ENCODE results near the gene MAN1A1.

The MAN1A1 gene

GRCh38 chr6:119148098-119148824, 201.3 kb downstream of the MAN1A1 start:
- no peak for TF ChIP-seq POLR2AphosphoS5 (IDR thresholded peaks at IDR 0.05; ENCODE audit: low read depth, low read length)
- peak; percentile 9; the same call in 1 of the 2 replicates for TF ChIP-seq TAF1 (IDR thresholded peaks at IDR 0.05; ENCODE audit: borderline replicate concordance, insufficient read depth, low read length)
- no peak for TF ChIP-seq SIN3A (IDR thresholded peaks at IDR 0.05; ENCODE audit: borderline replicate concordance, insufficient read depth, low read length)
- TF ChIP-seq, protein P1, sequence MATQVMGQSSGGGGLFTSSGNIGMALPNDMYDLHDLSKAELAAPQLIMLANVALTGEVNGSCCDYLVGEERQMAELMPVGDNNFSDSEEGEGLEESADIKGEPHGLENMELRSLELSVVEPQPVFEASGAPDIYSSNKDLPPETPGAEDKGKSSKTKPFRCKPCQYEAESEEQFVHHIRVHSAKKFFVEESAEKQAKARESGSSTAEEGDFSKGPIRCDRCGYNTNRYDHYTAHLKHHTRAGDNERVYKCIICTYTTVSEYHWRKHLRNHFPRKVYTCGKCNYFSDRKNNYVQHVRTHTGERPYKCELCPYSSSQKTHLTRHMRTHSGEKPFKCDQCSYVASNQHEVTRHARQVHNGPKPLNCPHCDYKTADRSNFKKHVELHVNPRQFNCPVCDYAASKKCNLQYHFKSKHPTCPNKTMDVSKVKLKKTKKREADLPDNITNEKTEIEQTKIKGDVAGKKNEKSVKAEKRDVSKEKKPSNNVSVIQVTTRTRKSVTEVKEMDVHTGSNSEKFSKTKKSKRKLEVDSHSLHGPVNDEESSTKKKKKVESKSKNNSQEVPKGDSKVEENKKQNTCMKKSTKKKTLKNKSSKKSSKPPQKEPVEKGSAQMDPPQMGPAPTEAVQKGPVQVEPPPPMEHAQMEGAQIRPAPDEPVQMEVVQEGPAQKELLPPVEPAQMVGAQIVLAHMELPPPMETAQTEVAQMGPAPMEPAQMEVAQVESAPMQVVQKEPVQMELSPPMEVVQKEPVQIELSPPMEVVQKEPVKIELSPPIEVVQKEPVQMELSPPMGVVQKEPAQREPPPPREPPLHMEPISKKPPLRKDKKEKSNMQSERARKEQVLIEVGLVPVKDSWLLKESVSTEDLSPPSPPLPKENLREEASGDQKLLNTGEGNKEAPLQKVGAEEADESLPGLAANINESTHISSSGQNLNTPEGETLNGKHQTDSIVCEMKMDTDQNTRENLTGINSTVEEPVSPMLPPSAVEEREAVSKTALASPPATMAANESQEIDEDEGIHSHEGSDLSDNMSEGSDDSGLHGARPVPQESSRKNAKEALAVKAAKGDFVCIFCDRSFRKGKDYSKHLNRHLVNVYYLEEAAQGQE (IDR thresholded peaks at IDR 0.05; ENCODE audit: insufficient read depth in 1 of 2, low read depth in 2 of 2, low read length in 2 of 2): no peak

GRCh38 chr6:119147101-119148053, 202.2 kb downstream of the MAN1A1 start:
- TF ChIP-seq FOXP2 (optimal IDR thresholded peaks at IDR 0.05; ENCODE audit: borderline replicate concordance, extremely low read depth, extremely low read length, insufficient read depth): peak; percentile 72
- peak; percentile 85; the same call in 1 of the 2 replicates for TF ChIP-seq SIN3A (IDR thresholded peaks at IDR 0.05; ENCODE audit: borderline replicate concordance, insufficient read depth, low read length)
- TF ChIP-seq POLR2AphosphoS5 (IDR thresholded peaks at IDR 0.05; ENCODE audit: low read depth, low read length): no peak; the same call in 1 of the 2 replicates
- peak; percentile 45; the same call in 1 of the 2 replicates for TF ChIP-seq TAF1 (IDR thresholded peaks at IDR 0.05; ENCODE audit: borderline replicate concordance, insufficient read depth, low read length)
- TF ChIP-seq, protein P1 (IDR thresholded peaks at IDR 0.05; ENCODE audit: insufficient read depth in 1 of 2, low read depth in 2 of 2, low read length in 2 of 2): peak in 1 of 2 experiments; percentile 83; a peak in 2 of 4 replicates

- TF ChIP-seq, protein P1 (IDR thresholded peaks at IDR 0.05; ENCODE audit: insufficient read depth in 1 of 2, low read depth in 2 of 2, low read length in 2 of 2): no peak
- TF ChIP-seq TAF1 (IDR thresholded peaks at IDR 0.05; ENCODE audit: borderline replicate concordance, insufficient read depth, low read length) (no peak), FOXP2 (optimal IDR thresholded peaks at IDR 0.05; ENCODE audit: borderline replicate concordance, extremely low read depth, extremely low read length, insufficient read depth) (no peak)
Observed at GRCh38 chr6:119145111-119145510, 204.4 kb downstream of the MAN1A1 start.

DNA sequence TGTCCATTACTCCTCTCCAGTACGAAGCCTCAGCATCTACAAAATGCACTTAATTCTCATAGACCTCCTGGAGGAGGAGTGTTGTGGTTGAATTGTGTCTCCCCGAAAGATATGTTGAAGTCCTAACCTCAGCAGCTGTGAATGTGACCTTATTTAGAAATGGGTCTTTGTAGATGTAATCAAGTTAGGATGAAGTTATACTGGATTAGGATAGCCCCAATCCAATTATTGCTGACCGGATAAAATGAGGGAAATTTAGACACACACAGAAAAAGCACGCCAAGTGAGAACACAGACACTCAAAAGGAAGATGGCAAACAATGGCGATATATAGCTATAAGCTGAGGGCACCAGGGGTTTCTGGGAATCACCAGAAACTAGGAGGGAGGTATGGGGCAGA, 206.9 kb downstream of the MAN1A1 start:
- TF ChIP-seq, protein P1 (IDR thresholded peaks at IDR 0.05; ENCODE audit: insufficient read depth in 1 of 2, low read depth in 2 of 2, low read length in 2 of 2): no peak
- TF ChIP-seq TAF1 (IDR thresholded peaks at IDR 0.05; ENCODE audit: borderline replicate concordance, insufficient read depth, low read length) (no peak), POLR2AphosphoS5 (IDR thresholded peaks at IDR 0.05; ENCODE audit: low read depth, low read length) (no peak), FOXP2 (optimal IDR thresholded peaks at IDR 0.05; ENCODE audit: borderline replicate concordance, extremely low read depth, extremely low read length, insufficient read depth) (no peak), SIN3A (IDR thresholded peaks at IDR 0.05; ENCODE audit: borderline replicate concordance, insufficient read depth, low read length) (no peak)
